KMS-11 (cell line): ENCODE data around the gene CCDC122.

Source experiments
- H2AFZ ChIP-seq: fragments of 200-600 bp; sonication (generic); 2 replicates; pipeline ENCODE4 v1.6.1; 2016; ENCODE audit warnings: antibody characterized with exemption, mixed run types, low read depth
- H3K27ac ChIP-seq: fragments of 200-600 bp; sonication (generic); 2 replicates; pipeline ENCODE4 v1.6.1; 2016; ENCODE audit warnings: mild to moderate bottlenecking, mixed run types
- H3K27me3 ChIP-seq: fragments of 200-600 bp; sonication (generic); 2 replicates; pipeline ENCODE4 v1.6.1; 2017; ENCODE audit warnings: mild to moderate bottlenecking, low read depth, mixed run types, moderate library complexity; ENCODE audit not compliant: insufficient read depth
- H3K36me3 ChIP-seq: fragments of 200-600 bp; sonication (generic); 2 replicates; pipeline ENCODE4 v1.6.1; 2017; ENCODE audit warnings: mild to moderate bottlenecking, mixed run types; ENCODE audit not compliant: insufficient read depth
- H3K4me1 ChIP-seq: fragments of 200-600 bp; sonication (generic); 2 replicates; pipeline ENCODE4 v1.6.1; 2016; ENCODE audit warnings: mild to moderate bottlenecking, low read depth, mixed run types; ENCODE audit not compliant: poor library complexity, severe bottlenecking
- H3K4me2 ChIP-seq: fragments of 200-600 bp; sonication (generic); 2 replicates; pipeline ENCODE4 v1.7.0; 2016; ENCODE audit warnings: mild to moderate bottlenecking, mixed run types
- H3K4me3 ChIP-seq: fragments of 200-600 bp; sonication (generic); IDR thresholded peaks from 2 replicates; pipeline ENCODE4 v1.6.1; 2017; ENCODE audit warnings: low read depth, low read length, mixed read lengths; ENCODE audit not compliant: insufficient read depth
- H3K79me2 ChIP-seq: fragments of 200-600 bp; sonication (generic); 2 replicates; pipeline ENCODE4 v1.6.1; 2016; ENCODE audit warnings: low read depth, mixed run types; ENCODE audit not compliant: insufficient read depth
- H3K9ac ChIP-seq: fragments of 200-600 bp; sonication (generic); 2 replicates; pipeline ENCODE4 v1.6.1; 2016; ENCODE audit warnings: mild to moderate bottlenecking, mixed run types
- H4K20me1 ChIP-seq: fragments of 200-600 bp; sonication (generic); 2 replicates; pipeline ENCODE4 v1.6.1; 2016; ENCODE audit warnings: mild to moderate bottlenecking, mixed run types; ENCODE audit not compliant: insufficient read depth
- TF ChIP-seq, protein P1 (sequence below): fragments of 200-600 bp; sonication (generic); conservative IDR thresholded peaks from 2 replicates; pipeline ENCODE4 v1.6.1; 2017; ENCODE audit warnings: low read depth, mild to moderate bottlenecking, antibody characterized with exemption, low read length, moderate library complexity, mixed read lengths

The CCDC122 gene

GRCh38 chr13:43878892-43879754 is at the start of gene CCDC122:
Gene CCDC122 (minus strand): TSS chr13:43879740. CDS start chr13:43869376, 10,364 bp downstream.
- Histone ChIP-seq H3K4me2 (peak within 1 kb of the TSS; percentile 87), H3K4me1 (peaks cover 36% of the 10 kb centered on the region), H3K36me3 (no peaks in the 10 kb centered on the region), H3K27ac (peak within 1 kb of the TSS; percentile 77), H3K79me2 (no peaks in the 10 kb centered on the region), H4K20me1 (no peaks in the 10 kb centered on the region), H3K4me3 (no peak within 1 kb of the TSS), H3K9ac (peak within 1 kb of the TSS; percentile 92), H2AFZ (peak within 1 kb of the TSS; percentile 66), H3K27me3 (no peaks in the 10 kb centered on the region)
- TF ChIP-seq, protein P1, sequence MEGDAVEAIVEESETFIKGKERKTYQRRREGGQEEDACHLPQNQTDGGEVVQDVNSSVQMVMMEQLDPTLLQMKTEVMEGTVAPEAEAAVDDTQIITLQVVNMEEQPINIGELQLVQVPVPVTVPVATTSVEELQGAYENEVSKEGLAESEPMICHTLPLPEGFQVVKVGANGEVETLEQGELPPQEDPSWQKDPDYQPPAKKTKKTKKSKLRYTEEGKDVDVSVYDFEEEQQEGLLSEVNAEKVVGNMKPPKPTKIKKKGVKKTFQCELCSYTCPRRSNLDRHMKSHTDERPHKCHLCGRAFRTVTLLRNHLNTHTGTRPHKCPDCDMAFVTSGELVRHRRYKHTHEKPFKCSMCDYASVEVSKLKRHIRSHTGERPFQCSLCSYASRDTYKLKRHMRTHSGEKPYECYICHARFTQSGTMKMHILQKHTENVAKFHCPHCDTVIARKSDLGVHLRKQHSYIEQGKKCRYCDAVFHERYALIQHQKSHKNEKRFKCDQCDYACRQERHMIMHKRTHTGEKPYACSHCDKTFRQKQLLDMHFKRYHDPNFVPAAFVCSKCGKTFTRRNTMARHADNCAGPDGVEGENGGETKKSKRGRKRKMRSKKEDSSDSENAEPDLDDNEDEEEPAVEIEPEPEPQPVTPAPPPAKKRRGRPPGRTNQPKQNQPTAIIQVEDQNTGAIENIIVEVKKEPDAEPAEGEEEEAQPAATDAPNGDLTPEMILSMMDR: no peak

- TF ChIP-seq, protein P1: no peak
- no peak overlapping the region for H3K4me2 ChIP-seq
- H3K9ac ChIP-seq: no peak overlapping the region
- no peak overlapping the region for H3K4me3 ChIP-seq
- H3K27me3 ChIP-seq: no peaks in the 10 kb centered on the region
- H3K79me2 ChIP-seq: no peaks in the 10 kb centered on the region
- H3K36me3 ChIP-seq: no peaks in the 10 kb centered on the region
- H3K4me1 ChIP-seq: peaks cover 8% of the 10 kb centered on the region
- H2AFZ ChIP-seq: no peak overlapping the region
- no peaks in the 10 kb centered on the region for H4K20me1 ChIP-seq
- no peak overlapping the region for H3K27ac ChIP-seq
These were observed 45.2 kb upstream of the CCDC122 start for GRCh38 chr13:43924549-43925245.

- Histone ChIP-seq H3K36me3 (no peaks in the 10 kb centered on the region), H3K9ac (no peak overlapping the region), H3K4me3 (no peak overlapping the region), H3K79me2 (no peaks in the 10 kb centered on the region), H2AFZ (no peak overlapping the region), H4K20me1 (no peaks in the 10 kb centered on the region), H3K4me2 (no peak overlapping the region), H3K27ac (no peak overlapping the region), H3K4me1 (peaks cover 8% of the 10 kb centered on the region), H3K27me3 (no peaks in the 10 kb centered on the region)
- TF ChIP-seq, protein P1: no peak
These were observed 41.6 kb upstream of the CCDC122 start for GRCh38 chr13:43920965-43921674.

DNA sequence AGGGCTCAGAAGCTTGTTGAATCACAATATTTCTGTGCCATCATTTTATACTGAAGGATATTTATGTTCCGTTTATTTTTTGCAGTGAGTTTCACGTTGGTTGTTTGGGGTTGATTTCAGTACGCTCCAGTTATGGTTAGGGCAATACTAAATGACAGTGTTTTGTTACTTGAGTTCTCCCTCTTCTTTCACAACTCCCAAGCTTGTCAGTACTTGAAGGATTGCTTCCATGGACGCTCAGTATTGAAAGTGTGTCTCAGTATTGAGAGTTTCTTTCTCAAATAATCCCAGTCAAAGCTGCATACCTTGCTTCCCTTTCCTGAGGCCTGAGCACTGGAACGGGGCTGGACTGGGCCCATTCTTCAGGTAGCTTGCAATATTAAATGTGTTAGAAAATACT is 39.1 kb upstream of the CCDC122 start:
- Histone ChIP-seq H3K4me1 (no peaks in the 10 kb centered on the region), H3K36me3 (no peaks in the 10 kb centered on the region), H3K9ac (no peak overlapping the region), H3K79me2 (no peaks in the 10 kb centered on the region), H3K27ac (no peak overlapping the region), H3K4me2 (no peak overlapping the region), H4K20me1 (no peaks in the 10 kb centered on the region), H2AFZ (no peak overlapping the region), H3K27me3 (no peaks in the 10 kb centered on the region), H3K4me3 (no peak overlapping the region)
- TF ChIP-seq, protein P1: no peak
